Stimulated activated CD4-positive, alpha-beta T cell treated with anti-CD3 and anti-CD28 coated beads, Interleukin-1b, Interleukin-23, amount 100 ng/mL, for 48 hours (primary cell): Measurements from ENCODE around the gene CTNNA3.

ENCODE experiments used
- DNase-seq: peaks from one replicate; pipeline ENCODE4 v3.0.0-alpha.2; 2020

Gene CTNNA3

GRCh38 chr10:65891073-65891981 lies 1804.7 kb downstream of the CTNNA3 start:
- no peak for DNase-seq

- no peak for DNase-seq
Observed at GRCh38 chr10:65864529-65864928, 1831.5 kb downstream of the CTNNA3 start.

- no peak for DNase-seq
Observed at GRCh38 chr10:65864036-65864435, 1832.0 kb downstream of the CTNNA3 start.
